HuH-7.5 (cell line): Measurements from ENCODE around the gene ZCCHC14.

Experiments
- DNase-seq: peaks from one replicate; pipeline ENCODE4 v3.0.0; 2011; ENCODE audit warnings: low spot score

ZCCHC14 gene

GRCh38 chr16:87360862-87361610 is 131.8 kb downstream of the ZCCHC14 start:
- DNase-seq, result no peak

- no peak for DNase-seq
Measured at GRCh38 chr16:87359121-87359520, 133.7 kb downstream of the ZCCHC14 start.

- DNase-seq, result no peak
Measured at GRCh38 chr16:87358696-87359095, 134.1 kb downstream of the ZCCHC14 start.

- no peak for DNase-seq
Measured at GRCh38 chr16:87358250-87358649, 134.6 kb downstream of the ZCCHC14 start.

GRCh38 chr16:87356491-87356853 is 136.4 kb downstream of the ZCCHC14 start:
- DNase-seq, result no peak
